Measurements from ENCODE around the gene PUSL1. TPM values are rescaled to one million over a fixed set of nuclear protein-coding genes. Genes with fewer than 3 reads are reported as not detected.

PUSL1 gene
- total and polyA plus RNA-seq, 2 donors (not counting 3 experiments of a cell fraction or from before 2014, with no cell fraction given), result 18.8 to 27.3 TPM

DNA sequence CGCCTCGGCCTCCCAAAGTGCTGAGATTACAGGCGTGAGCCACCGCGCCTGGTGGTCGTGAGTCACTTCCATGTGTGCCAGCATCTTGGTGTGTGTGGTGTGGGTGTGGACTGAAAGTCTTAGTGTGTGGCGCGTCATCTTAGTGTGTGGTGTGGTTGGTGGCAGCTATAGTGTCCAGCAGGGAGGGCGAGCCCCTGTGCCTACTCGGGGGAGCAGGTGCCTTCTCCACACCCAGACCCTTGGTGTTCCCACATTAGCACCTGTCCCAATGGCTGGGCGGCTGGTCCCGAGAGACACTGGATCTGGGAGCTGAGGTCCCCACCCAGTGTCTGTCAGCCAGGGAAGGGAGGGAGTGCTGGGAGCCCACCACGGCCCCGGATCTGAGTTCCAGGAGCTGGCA lies 25.4 kb upstream of the PUSL1 start:
- Histone ChIP-seq H2AFZ (ENCODE audit: low read depth, low read length) (no peak overlapping the region), H3K9me3 (replicated peaks; ENCODE audit: control insufficient read depth, insufficient read depth, low read length) (no peaks in the 10 kb centered on the region), H3K9ac (replicated peaks; ENCODE audit: extremely low read depth, insufficient read depth, low read length) (no peak overlapping the region), H3K9me1 (replicated peaks; ENCODE audit: control insufficient read depth, extremely low read depth, insufficient read depth, low read length) (no peaks in the 10 kb centered on the region), H3K79me2 (ENCODE audit: control insufficient read depth, insufficient read depth, low read length) (no peaks in the 10 kb centered on the region), H3K4me2 (ENCODE audit: insufficient read depth, low read length) (no peak overlapping the region), H3K27me3 (ENCODE audit: control insufficient read depth in 2 of 2, insufficient read depth in 2 of 2, low read length in 2 of 2) (no peaks in the 10 kb centered on the region), H3K4me3 (replicated peaks in 1 of 3; ENCODE audit: insufficient read depth in 1 of 3, low read depth in 1 of 3, low read length in 3 of 3) (no peak overlapping the region), H3K27ac (ENCODE audit: insufficient read depth, low read depth, low read length) (no peak overlapping the region), H3K36me3 (ENCODE audit: control insufficient read depth in 2 of 2, extremely low read depth in 1 of 2, insufficient read depth in 2 of 2, low read length in 2 of 2) (no peaks in the 10 kb centered on the region), H4K20me1 (replicated peaks; ENCODE audit: control insufficient read depth, extremely low read depth, insufficient read depth, low read length) (no peaks in the 10 kb centered on the region), H3K4me1 (ENCODE audit: control insufficient read depth, extremely low read depth, insufficient read depth, low read length) (peaks cover 2% of the 10 kb centered on the region)
- FAIRE-seq, result no peak
- ChIA-PET POLR2A (no interaction called here), CTCF (interaction anchor here (0.6 to 2.8 kb wide), 2 partner anchors 10 to 161 kb away, joined by 3 to 7 read pairs; partner anchors contain the start of gene UBE2J2)
- dilution Hi-C loops (cut with MboI; ENCODE audit: extremely low pct_ligation_motif_present, low sequenced_read_pairs), result no loop called here
- DNase-seq (ENCODE audit: low read depth, low spot score), result no peak
- BruUV-seq (replicated peaks), result no TSS peak
- intact Hi-C loops (cut with micrococcal nuclease), result no loop called here
- no peak for TF ChIP-seq MYC (IDR thresholded peaks at IDR 0.05; ENCODE audit: low read depth, low read length)
- TF ChIP-seq POLR2A (IDR thresholded peaks at IDR 0.05; ENCODE audit: low read depth, low read length), result no peak
- TF ChIP-seq, protein P1, sequence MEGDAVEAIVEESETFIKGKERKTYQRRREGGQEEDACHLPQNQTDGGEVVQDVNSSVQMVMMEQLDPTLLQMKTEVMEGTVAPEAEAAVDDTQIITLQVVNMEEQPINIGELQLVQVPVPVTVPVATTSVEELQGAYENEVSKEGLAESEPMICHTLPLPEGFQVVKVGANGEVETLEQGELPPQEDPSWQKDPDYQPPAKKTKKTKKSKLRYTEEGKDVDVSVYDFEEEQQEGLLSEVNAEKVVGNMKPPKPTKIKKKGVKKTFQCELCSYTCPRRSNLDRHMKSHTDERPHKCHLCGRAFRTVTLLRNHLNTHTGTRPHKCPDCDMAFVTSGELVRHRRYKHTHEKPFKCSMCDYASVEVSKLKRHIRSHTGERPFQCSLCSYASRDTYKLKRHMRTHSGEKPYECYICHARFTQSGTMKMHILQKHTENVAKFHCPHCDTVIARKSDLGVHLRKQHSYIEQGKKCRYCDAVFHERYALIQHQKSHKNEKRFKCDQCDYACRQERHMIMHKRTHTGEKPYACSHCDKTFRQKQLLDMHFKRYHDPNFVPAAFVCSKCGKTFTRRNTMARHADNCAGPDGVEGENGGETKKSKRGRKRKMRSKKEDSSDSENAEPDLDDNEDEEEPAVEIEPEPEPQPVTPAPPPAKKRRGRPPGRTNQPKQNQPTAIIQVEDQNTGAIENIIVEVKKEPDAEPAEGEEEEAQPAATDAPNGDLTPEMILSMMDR (IDR thresholded peaks at IDR 0.05; ENCODE audit: extremely low read depth in 1 of 2, insufficient read depth in 1 of 2, low read depth in 1 of 2, low read length in 2 of 2), result no peak
- TF ChIP-seq POLR2AphosphoS5 (IDR thresholded peaks at IDR 0.05; ENCODE audit: insufficient read depth, low read depth, low read length), result no peak
- TF ChIP-seq, protein P2, sequence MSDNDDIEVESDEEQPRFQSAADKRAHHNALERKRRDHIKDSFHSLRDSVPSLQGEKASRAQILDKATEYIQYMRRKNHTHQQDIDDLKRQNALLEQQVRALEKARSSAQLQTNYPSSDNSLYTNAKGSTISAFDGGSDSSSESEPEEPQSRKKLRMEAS (IDR thresholded peaks at IDR 0.05; ENCODE audit: insufficient read depth, insufficient read length), result no peak
- TF ChIP-seq FOS (IDR thresholded peaks at IDR 0.05; ENCODE audit: borderline replicate concordance, insufficient read depth, low read length), result no peak
- TF ChIP-seq GATA2 (IDR thresholded peaks at IDR 0.05; ENCODE audit: insufficient read depth, insufficient read length, low read depth, low read length), result no peak
- no peak for TF ChIP-seq JUN (IDR thresholded peaks at IDR 0.05; ENCODE audit: borderline replicate concordance, insufficient read depth, insufficient read length, low read depth)
- no peak for TF ChIP-seq EZH2 (IDR thresholded peaks at IDR 0.05; ENCODE audit: borderline replicate concordance, low read depth, low read length, severe bottlenecking)
